ENCODE data around the gene TSPEAR.
"Not testable (repeated sequence)": the region's sequence is repeated elsewhere in the genome, so short reads cannot be mapped to it uniquely, and the experiment has no call there.

The TSPEAR gene

GRCh38 chr21:44507673-44508425 is 203.5 kb downstream of the TSPEAR start:
- DNase-seq (ENCODE audit: low read depth, low spot score) = no peak

- DNase-seq (ENCODE audit: low read depth, low spot score) = no peak
These were observed 204.8 kb downstream of the TSPEAR start for GRCh38 chr21:44506279-44507255.

- DNase-seq (ENCODE audit: low read depth, low spot score) = no peak
These were observed 205.6 kb downstream of the TSPEAR start for GRCh38 chr21:44505673-44506278.

GRCh38 chr21:44503901-44504399 is 207.4 kb downstream of the TSPEAR start:
- no peak for DNase-seq (ENCODE audit: low read depth, low spot score)

- not testable (repeated sequence) for DNase-seq (ENCODE audit: low read depth, low spot score)
These were observed 208.1 kb downstream of the TSPEAR start for GRCh38 chr21:44503006-44503889.

GRCh38 chr21:44502171-44502958 is 209.0 kb downstream of the TSPEAR start:
- DNase-seq (ENCODE audit: low read depth, low spot score) = no peak

- DNase-seq (ENCODE audit: low read depth, low spot score) = no peak
These were observed 211.3 kb downstream of the TSPEAR start for GRCh38 chr21:44500111-44500510.

GRCh38 chr21:44499631-44500030 is 211.7 kb downstream of the TSPEAR start:
- DNase-seq (ENCODE audit: low read depth, low spot score) = no peak

GRCh38 chr21:44499211-44499560 is 212.2 kb downstream of the TSPEAR start:
- no peak for DNase-seq (ENCODE audit: low read depth, low spot score)

GRCh38 chr21:44498280-44499210 is 212.8 kb downstream of the TSPEAR start:
- no peak for DNase-seq (ENCODE audit: low read depth, low spot score)

- no peak for DNase-seq (ENCODE audit: low read depth, low spot score)
These were observed 213.7 kb downstream of the TSPEAR start for GRCh38 chr21:44497703-44498126.

- DNase-seq (ENCODE audit: low read depth, low spot score) = no peak
These were observed 214.5 kb downstream of the TSPEAR start for GRCh38 chr21:44496564-44497550.

GRCh38 chr21:44495611-44496563 is 215.5 kb downstream of the TSPEAR start:
- DNase-seq (ENCODE audit: low read depth, low spot score) = no peak

GRCh38 chr21:44494956-44495355 is 216.4 kb downstream of the TSPEAR start:
- DNase-seq (ENCODE audit: low read depth, low spot score) = no peak

GRCh38 chr21:44494418-44494817 is 217.0 kb downstream of the TSPEAR start:
- DNase-seq (ENCODE audit: low read depth, low spot score) = no peak

- DNase-seq (ENCODE audit: low read depth, low spot score) = no peak
These were observed 218.6 kb downstream of the TSPEAR start for GRCh38 chr21:44492567-44493385.
